Measurements from ENCODE around the gene RASD1. TPM values are rescaled to one million over a fixed set of nuclear protein-coding genes. Genes with fewer than 3 reads are reported as not detected.

Gene RASD1
- total RNA-seq, 1 experiment from 2014 or later: 5.7 TPM

GRCh38 chr17:17535957-17536356 lies 39.8 kb upstream of the RASD1 start:
- H3K4me2 ChIP-seq (ENCODE audit: insufficient read depth, insufficient read length, low read length): no peak overlapping the region
- H2BK12ac ChIP-seq (ENCODE audit: insufficient read length, low read depth, low read length): no peak overlapping the region
- no peak overlapping the region for H2BK15ac ChIP-seq (ENCODE audit: low read depth, low read length)
- H3K18ac ChIP-seq (ENCODE audit: insufficient read length, low read depth, low read length): no peak overlapping the region
- no peaks in the 10 kb centered on the region for H3K23me2 ChIP-seq (ENCODE audit: insufficient read length, low read depth, low read length, poor library complexity, severe bottlenecking)
- H3K4me3 Mint-ChIP-seq: no peak overlapping the region
- H3K14ac ChIP-seq (ENCODE audit: insufficient read depth, low read length): no peak overlapping the region
- H3K23ac ChIP-seq (ENCODE audit: insufficient read length, low read depth, low read length): no peak overlapping the region
- no peak for TF ChIP-seq CTCF (conservative IDR thresholded peaks at IDR 0.05)
- peaks cover 0 to 3% (median 0%) of the 10 kb centered on the region in 3 experiments; a peak in 1 of 7 replicates for H3K36me3 Mint-ChIP-seq (ENCODE audit: insufficient read depth in 1 of 3, low read depth in 3 of 3)
- no peaks in the 10 kb centered on the region for H3K9me3 ChIP-seq (ENCODE audit: control insufficient read depth, low read depth, low read length)
- no peaks in the 10 kb centered on the region for H3K4me1 ChIP-seq (ENCODE audit: insufficient read depth, low read length)
- H3K27me3 ChIP-seq (ENCODE audit: insufficient read depth, low read length): no peaks in the 10 kb centered on the region
- H2AK5ac ChIP-seq (ENCODE audit: insufficient read length, low read length): no peak overlapping the region
- peaks cover 10% of the 10 kb centered on the region in 2 experiments for H3K4me1 Mint-ChIP-seq
- no peaks in the 10 kb centered on the region for H3K79me2 ChIP-seq (ENCODE audit: insufficient read depth, low read length)
- no peak overlapping the region for H2BK20ac ChIP-seq (ENCODE audit: low read depth, low read length, poor library complexity, severe bottlenecking)
- WGBS (ENCODE audit: extremely low coverage, insufficient read length, low lambda C conversion rate): no CpG with 5 or more reads among the region's 7 CpGs
- H4K91ac ChIP-seq (ENCODE audit: insufficient read length, low read depth, low read length): no peak overlapping the region
- H3K27me3 Mint-ChIP-seq (ENCODE audit: low read depth): no peaks in the 10 kb centered on the region; the same call in 1 of the 2 replicates
- no peak overlapping the region for H4K5ac ChIP-seq (ENCODE audit: insufficient read length, low read depth, low read length)
- no peak overlapping the region for H3T11ph ChIP-seq (ENCODE audit: low read length)
- no peak overlapping the region for H2BK5ac ChIP-seq (ENCODE audit: insufficient read length, low read length)
- no peak overlapping the region for H3K9ac ChIP-seq (ENCODE audit: extremely low read depth, insufficient read length, low read length)
- H3K79me1 ChIP-seq (ENCODE audit: insufficient read depth, low read depth, low read length, poor library complexity, severe bottlenecking): no peaks in the 10 kb centered on the region
- H3K27ac Mint-ChIP-seq: no peak overlapping the region; a peak in 2 of 7 replicates
- no peaks in the 10 kb centered on the region for H3K9me3 Mint-ChIP-seq
- DNase-seq: no peak
- H3K4ac ChIP-seq (ENCODE audit: low read depth, low read length): no peak overlapping the region
- no peak overlapping the region for H3K27ac ChIP-seq (ENCODE audit: insufficient read length, low read depth, low read length)
- H2BK120ac ChIP-seq (ENCODE audit: low read depth, low read length, poor library complexity, severe bottlenecking): no peak overlapping the region
- no peak overlapping the region for H4K8ac ChIP-seq (replicated peaks; ENCODE audit: insufficient read length, low read depth, low read length)
- H3K56ac ChIP-seq (ENCODE audit: insufficient read length, low read depth, low read length): no peak overlapping the region
- no peak overlapping the region for H2AFZ ChIP-seq (ENCODE audit: low read length)
- H4K20me1 ChIP-seq (ENCODE audit: control insufficient read depth, insufficient read depth, insufficient read length): no peaks in the 10 kb centered on the region
